ENCODE results near the gene SGSH.
"Not testable (repeated sequence)": the region's sequence is repeated elsewhere in the genome, so short reads cannot be mapped to it uniquely, and the experiment has no call there.

Gene SGSH

DNA sequence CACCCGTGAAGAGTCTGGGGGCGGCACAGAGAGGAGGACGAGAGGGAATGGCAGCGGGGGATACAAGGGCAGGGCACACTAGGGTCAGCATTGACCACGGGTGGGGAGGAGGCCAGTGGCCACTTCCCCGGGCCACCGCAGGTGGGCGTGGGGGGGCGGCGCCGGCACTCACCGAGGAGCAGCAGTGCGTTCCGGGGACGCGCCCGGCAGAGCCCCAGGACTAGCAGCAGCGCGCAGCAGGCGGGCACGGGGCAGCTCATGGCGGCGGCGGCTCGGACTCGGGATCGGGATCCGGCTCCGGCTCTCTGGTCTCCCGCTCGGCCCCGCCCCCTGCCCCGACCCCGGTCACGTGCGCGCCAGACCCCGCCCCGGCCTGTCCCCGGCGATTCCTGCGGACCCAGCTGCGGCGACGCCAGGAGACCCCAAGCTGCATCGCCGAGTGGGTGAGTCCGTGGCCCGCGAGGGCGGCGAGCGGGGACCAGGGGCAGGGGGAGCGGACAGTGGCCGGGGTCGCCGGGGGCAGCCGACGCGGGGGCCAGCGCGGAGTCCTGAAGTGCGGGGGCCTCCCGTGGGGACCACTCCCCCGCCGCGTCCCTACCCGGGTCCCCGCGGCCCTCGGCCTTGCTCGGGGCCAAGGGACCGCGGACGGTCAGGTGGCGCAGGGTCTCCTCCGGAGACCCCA lies at the start of gene SGSH, which contains the start of gene SLC26A11:
Gene SGSH, minus strand, starts transcription at position 280 of the 682 bp plus-strand sequence. Its CDS starts 20 bp downstream, at position 260.
Gene SLC26A11, plus strand, starts transcription at position 374 of the 682 bp plus-strand sequence. CDS start 1,134 bp downstream, outside the sequence.
- peak; percentile 85 for DNase-seq (ENCODE audit: low spot score)

DNA sequence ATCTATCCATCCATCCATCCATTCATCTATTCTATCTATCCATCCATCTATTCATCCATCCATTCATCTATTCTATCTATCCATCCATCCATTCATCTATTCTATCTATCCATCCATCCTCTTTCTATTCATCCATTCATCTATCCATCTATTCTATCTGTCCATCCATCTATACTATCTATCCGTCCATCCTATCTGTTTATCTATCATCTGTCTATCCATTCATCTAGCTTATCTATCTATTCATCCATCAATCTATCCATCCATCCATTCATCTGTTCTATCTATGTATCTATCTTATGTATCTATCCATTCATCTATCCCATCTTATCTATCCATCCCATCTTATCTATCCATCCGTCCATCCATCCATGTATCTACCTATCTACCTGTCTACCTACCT lies 49.3 kb upstream of the SGSH start:
- DNase-seq (ENCODE audit: low spot score) = no peak

DNA sequence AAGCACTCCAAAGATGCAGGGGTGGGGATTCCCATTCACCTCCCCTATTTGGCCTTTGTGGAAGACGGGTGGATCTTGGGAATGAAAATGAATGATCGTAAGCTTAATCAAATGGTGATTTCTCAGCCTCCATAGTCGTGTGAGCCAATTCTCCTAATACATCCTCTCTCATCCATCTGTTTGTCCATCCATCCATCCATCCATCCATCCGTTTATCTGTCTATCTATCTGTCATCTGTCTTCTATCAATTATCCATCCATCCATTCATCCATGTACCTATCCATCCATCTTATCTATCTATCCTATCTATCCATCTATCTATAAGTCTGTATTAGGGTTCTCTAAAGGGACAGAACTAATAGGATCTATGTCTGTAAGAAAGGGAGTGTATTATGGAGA lies 48.3 kb upstream of the SGSH start:
- no peak for DNase-seq (ENCODE audit: low spot score)

DNA sequence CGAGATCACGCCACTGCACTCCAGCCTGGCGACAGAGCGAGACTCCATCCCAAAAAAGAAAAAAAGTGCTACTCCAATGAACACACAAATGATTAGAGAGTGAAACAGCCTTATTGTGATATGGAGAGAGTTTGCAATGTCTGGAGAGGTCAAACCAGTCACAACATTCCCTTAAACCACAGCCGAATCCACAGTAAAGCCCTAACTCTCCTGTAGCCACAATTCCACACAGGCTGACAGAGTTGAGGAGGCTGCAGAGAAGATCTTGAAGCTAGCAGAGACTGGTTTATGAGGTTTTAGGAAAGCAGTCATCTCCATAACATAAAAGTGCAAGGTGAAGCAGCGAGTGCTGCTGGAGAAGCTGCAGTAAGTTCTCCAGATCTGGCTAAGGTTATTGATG lies 47.3 kb upstream of the SGSH start:
- DNase-seq (ENCODE audit: low spot score) = no peak

DNA sequence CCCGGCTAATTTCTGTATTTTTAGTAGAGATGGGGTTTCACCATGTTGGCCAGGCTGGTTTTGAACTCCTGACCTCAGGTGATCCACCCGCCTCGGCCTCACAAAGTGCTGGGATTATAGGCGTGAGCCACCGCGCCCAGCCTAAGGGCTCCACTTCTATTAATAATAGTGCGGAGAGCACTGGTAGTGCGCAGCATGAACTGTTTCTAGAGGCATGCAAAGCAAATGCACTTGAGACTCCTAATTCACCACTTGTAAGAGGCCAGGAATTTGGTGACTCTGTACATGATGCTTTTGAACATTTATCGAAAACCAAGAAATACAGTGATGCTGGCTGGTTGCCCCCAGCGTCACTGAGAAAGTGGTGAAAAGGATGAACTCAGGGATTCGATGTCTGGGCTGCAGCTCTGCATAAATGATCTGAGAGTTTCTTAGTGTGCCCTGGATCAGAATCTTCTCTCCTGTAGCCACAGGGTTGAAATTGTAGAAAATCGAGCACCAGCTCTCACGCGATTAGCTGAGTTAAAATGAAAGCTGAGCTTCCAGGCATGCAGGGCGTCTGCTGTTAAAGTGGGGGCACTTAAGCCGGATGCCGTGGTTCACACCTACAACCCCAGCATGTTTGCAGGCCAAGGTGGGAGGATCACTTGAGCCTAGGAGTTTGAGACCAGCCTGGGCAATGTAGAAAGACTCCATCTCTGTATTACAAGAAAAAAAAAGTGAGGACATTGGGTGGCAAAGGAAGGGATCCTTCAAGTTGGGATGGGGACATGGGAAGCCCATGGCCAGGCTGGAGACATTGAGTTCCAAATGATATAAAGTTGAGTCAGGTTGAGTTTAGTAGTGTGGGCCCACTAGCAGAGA lies 45.3 kb upstream of the SGSH start:
- DNase-seq (ENCODE audit: low spot score) = no peak

DNA sequence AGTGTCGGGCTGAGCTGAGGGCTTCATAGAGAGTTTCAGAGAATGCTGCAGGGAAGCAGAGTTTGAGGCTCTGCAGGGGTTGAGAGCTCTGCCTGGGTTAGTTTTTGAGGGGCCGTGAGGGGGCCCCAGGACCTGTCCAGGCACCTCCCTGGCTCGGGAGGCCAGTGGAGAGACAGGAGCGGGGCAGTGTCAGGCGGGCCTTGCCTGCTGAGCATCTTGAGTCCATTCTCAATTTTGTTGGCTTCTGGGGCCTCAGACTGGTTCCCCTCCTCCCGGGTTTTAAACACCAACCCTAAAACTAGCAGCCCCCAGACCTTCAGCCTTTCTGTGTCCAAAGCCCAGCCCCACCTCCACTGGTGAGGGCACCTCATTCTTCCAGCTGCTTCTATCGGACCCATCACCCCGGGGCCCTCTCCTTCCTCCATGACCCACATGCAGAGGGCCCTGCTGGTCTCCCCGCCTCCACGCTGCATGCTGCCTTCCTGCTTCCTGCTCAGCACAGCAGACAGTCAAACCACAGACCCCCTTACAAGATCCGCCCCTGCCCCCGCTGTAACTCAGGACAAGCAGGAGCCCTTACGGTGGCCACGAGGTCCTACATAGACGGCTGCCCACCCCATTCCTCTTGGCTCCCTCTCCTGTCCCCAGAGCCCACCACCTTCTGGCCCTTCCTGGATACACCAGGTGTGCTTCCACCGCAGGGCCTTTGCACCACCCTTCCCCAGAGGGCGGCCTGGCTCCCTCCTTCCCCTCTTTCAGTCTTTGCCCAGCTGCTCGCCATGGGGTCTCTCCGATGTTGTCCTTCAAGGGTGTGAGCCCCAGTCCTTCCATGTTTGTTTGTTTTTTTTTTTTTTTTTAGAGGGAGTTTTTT lies 44.3 kb upstream of the SGSH start:
- no peak for DNase-seq (ENCODE audit: low spot score)

DNA sequence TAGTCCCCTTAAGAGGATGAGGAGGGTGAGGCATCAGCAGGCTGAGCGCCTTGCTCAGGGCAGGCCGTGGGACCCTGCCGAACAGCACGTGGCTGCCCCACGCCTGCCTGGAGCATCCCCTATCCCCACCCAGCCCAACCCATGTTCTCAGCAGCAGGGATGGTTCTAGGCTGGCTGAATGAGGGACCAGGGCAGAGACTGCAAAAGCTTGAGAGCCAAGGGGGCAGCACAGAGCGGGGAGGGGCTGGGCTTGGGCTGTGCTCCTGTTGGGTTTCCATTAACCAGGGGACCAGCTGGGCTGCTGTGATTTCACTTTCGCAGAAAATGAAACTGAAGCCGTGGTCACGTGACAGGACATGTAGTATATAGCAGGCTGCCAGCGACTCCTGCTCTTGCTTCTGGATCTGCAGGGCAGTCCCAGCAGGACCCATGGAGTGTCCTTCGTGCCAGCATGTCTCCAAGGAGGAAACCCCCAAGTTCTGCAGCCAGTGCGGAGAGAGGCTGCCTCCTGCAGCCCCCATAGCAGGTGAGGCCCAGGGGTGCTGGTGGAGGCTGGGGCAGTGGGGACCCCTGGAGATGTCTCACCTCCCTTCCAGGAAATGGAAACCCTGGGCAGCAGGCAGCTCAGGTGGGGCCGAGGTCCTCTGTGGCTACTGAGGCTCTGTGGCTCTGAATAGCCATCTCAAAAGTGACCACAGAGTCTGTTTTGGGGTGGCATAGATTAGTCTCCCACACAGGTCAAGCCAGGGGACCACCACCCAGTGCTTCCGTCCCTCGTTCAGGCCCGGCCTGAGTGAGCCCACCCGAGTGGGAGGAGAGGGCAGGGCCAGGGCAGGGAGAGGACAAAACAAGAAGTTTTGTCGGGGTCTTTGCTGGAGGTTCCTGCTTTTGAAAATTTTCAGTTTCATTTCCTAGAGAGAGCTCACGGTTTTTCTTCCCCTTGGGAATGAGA lies 43.4 kb upstream of the SGSH start:
- peak; percentile 88 for DNase-seq (ENCODE audit: low spot score)

DNA sequence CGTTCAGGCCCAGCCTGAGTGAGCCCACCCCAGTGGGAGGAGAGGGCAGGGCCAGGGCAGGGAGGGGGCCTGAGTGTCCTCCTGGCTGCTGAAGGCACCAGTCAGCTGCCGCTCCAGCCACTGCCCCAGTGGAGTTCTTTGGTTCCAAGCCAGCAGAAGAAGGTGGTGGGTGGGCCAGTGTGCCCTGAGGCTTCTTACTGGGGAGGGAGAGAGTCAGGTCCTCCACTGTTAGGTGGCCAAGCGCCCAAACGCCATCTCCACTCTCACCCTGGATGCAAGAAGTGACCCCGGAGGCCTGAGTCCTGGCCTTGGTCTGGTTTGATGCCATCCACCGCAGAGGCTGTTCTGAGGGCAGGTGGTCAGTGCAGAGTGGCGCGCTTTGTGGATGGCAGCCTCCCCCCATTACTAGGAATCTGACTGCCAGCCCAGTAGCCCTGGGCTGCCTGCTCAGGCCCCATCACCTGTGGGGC lies 42.7 kb upstream of the SGSH start:
- no peak for DNase-seq (ENCODE audit: low spot score)

DNA sequence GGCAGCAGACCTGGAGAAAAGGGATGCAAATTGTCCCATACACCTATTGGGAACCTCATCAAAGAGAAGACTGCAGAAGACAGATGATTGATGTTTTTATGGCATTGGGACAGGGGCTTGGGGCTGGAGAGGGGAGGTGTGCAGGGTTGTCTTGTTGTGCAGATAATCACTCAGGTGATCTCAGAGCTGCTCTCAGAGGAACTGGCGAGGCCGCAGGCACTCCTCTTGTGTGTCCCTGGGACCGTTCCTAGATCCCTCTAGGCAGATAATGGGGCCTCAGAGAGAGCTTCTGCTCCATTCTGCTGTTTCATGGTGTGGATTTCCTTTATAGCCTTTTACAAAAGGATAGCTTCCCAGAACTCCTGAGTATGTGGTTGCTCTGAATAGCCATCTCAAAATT lies 42.2 kb upstream of the SGSH start:
- DNase-seq (ENCODE audit: low spot score) = no peak

DNA sequence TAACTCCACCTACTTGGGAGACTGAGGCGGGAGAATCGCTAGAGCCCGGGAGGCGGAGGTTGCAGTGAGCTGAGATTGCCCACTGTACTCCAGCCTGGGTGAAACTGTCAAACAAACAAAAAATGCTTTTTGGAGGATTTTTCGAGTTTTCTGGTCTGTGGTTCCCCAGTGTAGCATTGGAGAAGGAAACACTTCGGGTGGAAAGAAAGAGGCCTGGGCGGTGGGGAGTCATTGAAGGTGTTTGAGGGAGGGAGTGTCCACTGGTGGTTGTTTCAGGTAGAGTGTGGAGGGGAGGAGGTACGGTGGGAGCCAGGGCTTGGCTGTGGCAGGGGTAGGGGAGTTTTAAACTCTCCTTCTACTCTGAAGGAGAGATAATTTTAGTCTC lies 41.8 kb upstream of the SGSH start:
- DNase-seq (ENCODE audit: low spot score) = no peak

DNA sequence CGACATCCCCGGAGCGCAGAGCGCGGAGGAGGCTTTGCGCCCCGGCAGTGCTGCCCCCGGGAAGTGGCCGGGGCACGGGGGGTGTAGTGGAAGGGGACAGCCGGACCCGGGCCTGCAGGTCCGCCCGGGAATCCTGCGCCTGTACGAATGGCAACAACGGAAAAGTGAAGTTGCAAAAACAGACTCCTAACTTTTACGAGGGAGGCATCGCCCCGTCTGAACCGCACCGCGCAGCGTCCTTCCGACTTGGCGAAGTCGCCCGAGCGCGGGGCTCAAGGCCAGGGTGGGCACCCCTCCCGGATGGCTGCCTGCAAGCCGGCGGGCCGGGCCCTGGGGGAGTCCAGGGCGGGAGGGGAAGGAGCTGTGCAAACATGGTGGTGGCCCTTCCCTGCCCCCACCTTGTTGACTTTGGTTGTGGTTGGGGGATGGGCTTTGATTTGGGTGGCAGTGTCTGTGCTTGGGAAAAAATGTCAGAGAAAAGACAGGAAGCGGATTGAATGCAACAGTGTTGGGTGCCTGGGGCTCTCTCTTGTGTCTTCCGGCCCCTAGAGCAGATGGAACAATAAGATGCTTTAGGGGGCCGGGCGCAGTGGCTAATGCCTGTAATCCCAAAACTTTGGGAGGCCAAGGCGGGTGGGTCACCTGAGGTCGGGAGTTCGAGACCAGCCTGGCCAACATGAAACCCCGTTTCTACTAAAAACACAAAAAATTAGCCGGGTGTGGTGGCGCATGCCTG lies 41.2 kb upstream of the SGSH start:
- no peak for DNase-seq (ENCODE audit: low spot score)

DNA sequence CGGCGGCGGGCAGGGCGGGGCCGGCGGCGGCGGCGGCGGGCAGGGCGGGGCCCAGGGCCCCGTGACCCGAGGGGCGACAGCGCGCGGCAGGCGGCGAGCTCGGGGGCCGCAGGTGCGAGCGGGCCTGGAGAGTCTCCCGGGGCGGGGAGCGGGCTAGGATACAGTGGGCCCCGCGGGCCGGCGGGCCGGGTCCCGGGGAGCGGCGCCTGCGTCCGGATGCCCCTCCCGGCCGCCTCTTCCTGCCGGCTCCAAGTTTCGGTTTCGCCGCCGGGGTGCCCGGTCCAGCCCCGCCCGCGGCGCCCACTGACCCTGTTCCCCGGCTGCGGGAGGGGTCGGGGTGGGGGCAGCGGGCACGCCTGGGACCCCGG lies 40.6 kb upstream of the SGSH start, which contains the start of gene RNF213:
Gene RNF213, plus strand, starts transcription at position 62 of the 368 bp plus-strand sequence. CDS start 2,830 bp downstream, outside the sequence.
- DNase-seq (ENCODE audit: low spot score) = peak; percentile 88

DNA sequence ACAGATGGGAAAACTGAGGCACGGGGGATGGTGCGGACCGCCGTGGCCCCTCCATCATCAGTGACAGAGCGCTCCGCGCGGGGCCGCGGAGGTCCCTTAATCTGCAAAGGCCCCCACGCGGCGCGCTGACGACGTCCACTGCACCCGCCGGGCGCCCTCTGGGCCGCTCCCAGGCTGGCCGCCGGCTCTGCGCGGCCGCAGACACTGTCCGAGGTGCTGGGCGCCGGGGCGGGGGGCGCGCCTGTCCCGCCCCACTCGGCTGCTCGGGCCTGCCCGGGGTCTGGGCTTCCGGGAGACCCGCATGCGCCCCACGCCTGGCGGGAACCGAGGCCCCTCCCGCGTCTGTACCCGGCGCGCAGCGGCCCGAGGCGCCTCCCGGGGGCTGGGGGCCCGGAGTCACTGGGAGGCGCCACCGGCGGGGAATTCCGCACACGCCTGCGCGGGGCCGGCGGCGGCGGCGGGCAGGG lies 40.0 kb upstream of the SGSH start:
- DNase-seq (ENCODE audit: low spot score) = peak; percentile 91

DNA sequence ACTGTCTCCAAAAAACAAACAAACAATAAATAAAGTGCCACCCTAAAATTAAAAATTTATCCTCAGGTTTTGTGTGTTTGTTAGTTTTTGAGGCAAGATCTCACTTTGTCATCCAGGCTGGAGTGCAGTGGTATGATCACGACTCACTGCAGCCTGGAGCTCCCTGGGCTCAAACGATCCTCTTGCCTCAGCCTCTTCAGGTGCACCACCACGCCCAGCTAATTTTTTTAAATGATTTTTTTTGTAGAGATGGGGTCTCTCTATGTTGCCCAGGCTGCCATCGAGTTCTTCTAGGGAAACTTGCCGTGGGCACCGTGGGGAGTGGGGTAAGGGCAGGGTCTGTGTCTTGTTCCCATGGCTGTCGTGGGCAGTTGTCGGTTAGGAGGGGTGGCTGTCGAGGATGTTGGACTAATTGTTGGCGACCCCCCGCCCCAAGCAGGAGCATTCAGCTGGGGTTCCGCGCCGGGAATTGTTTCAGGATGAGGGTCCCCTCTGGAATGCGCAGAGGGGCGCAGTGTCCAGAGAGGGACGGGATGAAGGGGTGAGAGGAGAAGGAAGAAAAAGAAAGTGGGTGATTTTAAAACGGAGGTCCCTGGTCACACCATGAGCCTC lies 39.4 kb upstream of the SGSH start:
- no peak for DNase-seq (ENCODE audit: low spot score)

DNA sequence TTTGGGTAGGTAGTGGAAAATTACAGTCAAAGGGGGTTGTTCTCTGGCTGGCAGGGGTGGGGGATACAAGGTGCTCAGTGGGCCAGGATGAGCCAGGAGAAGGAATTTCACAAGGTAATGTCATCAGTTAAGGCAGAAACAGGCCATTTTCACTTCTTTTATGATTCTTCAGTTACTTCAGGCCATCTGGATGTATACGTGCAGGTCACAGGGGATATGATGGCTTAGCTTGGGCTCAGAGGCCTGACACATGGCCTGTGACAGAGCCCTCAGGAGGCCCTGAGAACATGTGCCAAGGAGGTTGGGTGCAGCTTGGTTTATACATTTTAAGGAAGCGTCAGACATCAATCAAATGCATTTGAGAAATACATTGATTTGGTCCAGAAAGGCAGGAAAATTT lies 38.2 kb upstream of the SGSH start:
- not testable (repeated sequence) for DNase-seq (ENCODE audit: low spot score)

DNA sequence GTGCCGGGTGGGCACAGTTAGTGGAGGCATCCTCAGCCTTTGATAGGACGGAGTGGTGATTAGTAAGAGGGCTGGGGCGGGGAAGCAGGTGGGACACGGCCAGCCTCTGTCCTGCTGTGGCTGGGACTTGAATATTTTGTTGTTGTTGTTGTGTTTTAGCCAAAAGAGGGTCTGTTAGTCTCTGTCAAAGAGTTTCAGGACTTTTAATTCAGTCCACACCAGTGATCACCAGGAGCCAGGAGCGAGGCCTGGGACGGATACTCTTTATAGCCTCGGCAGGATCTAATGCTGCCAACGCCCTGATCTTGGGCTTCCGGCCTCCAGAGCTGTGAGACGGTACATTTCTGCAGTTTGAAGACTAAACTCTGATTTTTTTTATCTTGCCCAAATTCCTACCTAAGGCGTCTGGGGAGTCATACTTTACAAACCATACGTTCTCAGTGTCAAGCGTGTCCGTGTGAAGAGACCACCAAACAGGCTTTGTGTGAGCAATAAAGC lies 37.6 kb upstream of the SGSH start:
- no peak for DNase-seq (ENCODE audit: low spot score)

DNA sequence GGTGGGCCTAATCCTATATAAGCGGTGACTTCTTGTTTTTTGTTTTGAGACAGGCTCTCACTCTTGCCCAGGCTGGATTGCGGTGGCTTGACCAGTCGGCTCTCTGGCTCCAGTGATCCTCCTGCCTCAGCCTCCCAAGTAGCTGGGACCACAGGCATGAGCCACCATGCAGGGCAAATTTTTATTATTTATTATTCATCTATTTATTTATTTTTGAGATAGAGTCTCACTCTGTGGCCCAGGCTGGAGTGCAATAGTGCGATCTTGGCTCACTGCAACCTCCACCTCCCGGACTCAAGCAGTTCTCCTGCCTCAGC lies 35.9 kb upstream of the SGSH start:
- DNase-seq (ENCODE audit: low spot score) = no peak

DNA sequence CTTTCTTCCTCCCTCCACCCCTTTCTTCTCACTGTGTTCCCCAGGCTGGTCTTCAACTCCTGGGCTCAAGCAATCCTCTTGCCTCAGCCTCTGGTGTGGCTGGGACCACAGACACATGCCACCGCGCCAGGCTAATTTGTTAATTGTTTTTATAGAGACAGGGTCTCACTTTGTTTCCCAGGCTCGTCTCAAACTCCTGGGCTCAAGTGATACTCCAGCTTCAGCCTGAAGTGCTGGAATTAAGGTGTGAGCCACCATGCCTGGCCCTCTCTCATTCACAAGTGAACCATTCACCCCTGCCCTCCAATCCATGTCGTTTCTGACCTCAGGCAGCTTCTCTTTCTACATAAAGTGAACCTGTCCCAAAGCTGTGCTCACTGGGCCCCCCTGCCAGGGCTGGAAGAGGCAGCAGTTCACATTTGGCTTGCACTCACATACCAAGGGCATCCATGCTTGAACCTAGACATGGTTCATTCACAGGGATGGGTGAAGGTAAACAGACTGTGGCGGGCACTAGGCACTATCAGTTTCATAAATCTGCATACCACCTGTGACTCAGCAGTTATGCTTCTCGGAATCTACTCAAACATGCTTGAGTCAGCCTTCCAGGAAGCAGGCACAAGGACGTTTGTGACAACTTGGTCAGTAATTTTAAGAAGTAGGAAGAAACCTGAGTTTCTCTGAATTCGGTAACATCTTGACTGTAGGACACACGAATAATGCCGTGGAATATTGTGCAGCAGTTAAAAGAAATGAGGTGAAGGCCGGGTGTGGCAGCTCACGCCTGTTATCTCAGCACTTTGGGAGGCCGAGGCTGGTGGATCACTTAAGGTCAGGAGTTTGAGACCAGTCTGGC lies 34.5 kb upstream of the SGSH start:
- DNase-seq (ENCODE audit: low spot score) = no peak
